A549 (cell line): ENCODE measurements around the gene SNRNP25.

Experiments used
- CEBPB ChIP-seq, 2 experiments: fragments of >200 bp in 1 of 2; sonication (Bioruptor Twin) in 1 of 2; formaldehyde crosslinking in 1 of 2; IDR thresholded peaks; 2 replicates each; pipeline ENCODE4 v1.6.1; 2012 to 2016
- CHD4 ChIP-seq: fragments of 200-600 bp; sonication (generic); IDR thresholded peaks from 2 replicates; pipeline ENCODE4 v1.6.1; 2016; ENCODE audit warnings: antibody characterized with exemption, mild to moderate bottlenecking, borderline replicate concordance
- FOSB ChIP-seq: fragments of 250-450 bp; sonication (Bioruptor Pico); IDR thresholded peaks from 2 replicates; pipeline ENCODE4 v1.5.0; 2020; ENCODE audit warnings: mild to moderate bottlenecking, moderate library complexity
- HOXB5 ChIP-seq: fragments of 250-450 bp; sonication (Bioruptor Pico); IDR thresholded peaks from 2 replicates; pipeline ENCODE4 v1.5.0; 2020; ENCODE audit warnings: mild to moderate bottlenecking, moderate library complexity
- MAFK ChIP-seq: fragments of 450-650 bp; IDR thresholded peaks from 2 replicates; pipeline ENCODE4 v1.6.1; 2014; ENCODE audit not compliant: partially characterized antibody
- NPAS2 ChIP-seq: fragments of 250-450 bp; sonication (Bioruptor Pico); IDR thresholded peaks from 2 replicates; pipeline ENCODE4 v1.8.0; 2022; ENCODE audit warnings: mild to moderate bottlenecking, moderate library complexity, borderline replicate concordance
- POLR2A ChIP-seq: IDR thresholded peaks from 2 replicates; pipeline ENCODE4 v1.6.1; 2012; ENCODE audit warnings: mild to moderate bottlenecking, low read length
- RAD21 ChIP-seq, 2 experiments: fragments of >200 bp in 1 of 2; sonication (Bioruptor Twin) in 1 of 2; formaldehyde crosslinking in 1 of 2; IDR thresholded peaks in 1 of 2; conservative IDR thresholded peaks in 1 of 2; 2 replicates in 1 of 2; 3 replicates in 1 of 2; pipeline ENCODE4 v1.6.1; 2012 to 2018; ENCODE audit warnings: inconsistent platforms in 1 of 2
- ZSCAN20 ChIP-seq: fragments of 250-450 bp; sonication (Bioruptor Pico); IDR thresholded peaks from 2 replicates; pipeline ENCODE4 v1.8.0; 2022; ENCODE audit warnings: mild to moderate bottlenecking, moderate library complexity
- TF ChIP-seq, protein P1 (sequence below): fragments of >200 bp; sonication (Bioruptor Twin); formaldehyde crosslinking; IDR thresholded peaks from 3 replicates; pipeline ENCODE4 v1.5.1; 2016
- TF ChIP-seq, protein P2 (sequence below): IDR thresholded peaks from 2 replicates; pipeline ENCODE4 v1.6.1; 2012
- TF ChIP-seq, protein P3 (sequence below): fragments of 200-600 bp; sonication (generic); IDR thresholded peaks from 2 replicates; pipeline ENCODE4 v1.6.1; 2016; ENCODE audit warnings: antibody characterized with exemption, mild to moderate bottlenecking, moderate library complexity
- TF ChIP-seq, protein P4 (sequence below): IDR thresholded peaks from 2 replicates; pipeline ENCODE4 v1.6.1; 2012; ENCODE audit warnings: low read depth, borderline replicate concordance

DNA sequence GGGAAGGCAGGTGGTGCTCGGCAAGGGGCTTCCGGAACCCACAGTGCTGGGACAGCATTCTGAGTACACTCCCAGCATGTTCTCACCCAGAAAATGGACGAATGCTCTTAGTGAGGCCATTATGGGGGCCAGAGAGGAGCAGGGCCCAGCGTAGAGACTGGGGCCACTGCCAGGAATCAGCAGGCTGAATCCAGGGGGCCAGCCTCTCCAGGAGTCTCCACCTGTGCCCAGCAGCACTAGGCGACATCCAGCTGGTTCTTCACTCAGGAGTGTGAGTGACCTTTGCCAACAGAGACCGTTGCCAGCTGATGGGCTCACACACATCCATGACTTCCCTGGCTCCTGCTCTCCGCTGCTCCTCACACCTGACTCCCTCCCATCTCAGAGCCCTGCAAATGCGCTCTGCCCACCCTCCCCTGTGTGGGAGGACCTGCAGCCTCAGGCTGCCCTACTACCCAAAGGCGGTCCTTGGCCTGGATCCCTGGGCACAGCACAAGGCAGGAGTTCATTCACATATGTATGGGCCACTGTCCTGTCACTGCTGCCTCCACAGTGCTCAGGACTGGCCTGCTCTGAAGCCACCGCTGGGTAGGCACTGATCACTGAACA lies 13.7 kb downstream of the SNRNP25 start:
- no peak for TF ChIP-seq ZSCAN20 (CRISPR knock-in tag)
- TF ChIP-seq, protein P1, sequence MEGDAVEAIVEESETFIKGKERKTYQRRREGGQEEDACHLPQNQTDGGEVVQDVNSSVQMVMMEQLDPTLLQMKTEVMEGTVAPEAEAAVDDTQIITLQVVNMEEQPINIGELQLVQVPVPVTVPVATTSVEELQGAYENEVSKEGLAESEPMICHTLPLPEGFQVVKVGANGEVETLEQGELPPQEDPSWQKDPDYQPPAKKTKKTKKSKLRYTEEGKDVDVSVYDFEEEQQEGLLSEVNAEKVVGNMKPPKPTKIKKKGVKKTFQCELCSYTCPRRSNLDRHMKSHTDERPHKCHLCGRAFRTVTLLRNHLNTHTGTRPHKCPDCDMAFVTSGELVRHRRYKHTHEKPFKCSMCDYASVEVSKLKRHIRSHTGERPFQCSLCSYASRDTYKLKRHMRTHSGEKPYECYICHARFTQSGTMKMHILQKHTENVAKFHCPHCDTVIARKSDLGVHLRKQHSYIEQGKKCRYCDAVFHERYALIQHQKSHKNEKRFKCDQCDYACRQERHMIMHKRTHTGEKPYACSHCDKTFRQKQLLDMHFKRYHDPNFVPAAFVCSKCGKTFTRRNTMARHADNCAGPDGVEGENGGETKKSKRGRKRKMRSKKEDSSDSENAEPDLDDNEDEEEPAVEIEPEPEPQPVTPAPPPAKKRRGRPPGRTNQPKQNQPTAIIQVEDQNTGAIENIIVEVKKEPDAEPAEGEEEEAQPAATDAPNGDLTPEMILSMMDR: no peak
- TF ChIP-seq, protein P2, sequence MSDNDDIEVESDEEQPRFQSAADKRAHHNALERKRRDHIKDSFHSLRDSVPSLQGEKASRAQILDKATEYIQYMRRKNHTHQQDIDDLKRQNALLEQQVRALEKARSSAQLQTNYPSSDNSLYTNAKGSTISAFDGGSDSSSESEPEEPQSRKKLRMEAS: no peak
- no peak for TF ChIP-seq FOSB
- TF ChIP-seq CEBPB (IDR thresholded peaks at IDR 0.05): no peak
- TF ChIP-seq, protein P3, sequence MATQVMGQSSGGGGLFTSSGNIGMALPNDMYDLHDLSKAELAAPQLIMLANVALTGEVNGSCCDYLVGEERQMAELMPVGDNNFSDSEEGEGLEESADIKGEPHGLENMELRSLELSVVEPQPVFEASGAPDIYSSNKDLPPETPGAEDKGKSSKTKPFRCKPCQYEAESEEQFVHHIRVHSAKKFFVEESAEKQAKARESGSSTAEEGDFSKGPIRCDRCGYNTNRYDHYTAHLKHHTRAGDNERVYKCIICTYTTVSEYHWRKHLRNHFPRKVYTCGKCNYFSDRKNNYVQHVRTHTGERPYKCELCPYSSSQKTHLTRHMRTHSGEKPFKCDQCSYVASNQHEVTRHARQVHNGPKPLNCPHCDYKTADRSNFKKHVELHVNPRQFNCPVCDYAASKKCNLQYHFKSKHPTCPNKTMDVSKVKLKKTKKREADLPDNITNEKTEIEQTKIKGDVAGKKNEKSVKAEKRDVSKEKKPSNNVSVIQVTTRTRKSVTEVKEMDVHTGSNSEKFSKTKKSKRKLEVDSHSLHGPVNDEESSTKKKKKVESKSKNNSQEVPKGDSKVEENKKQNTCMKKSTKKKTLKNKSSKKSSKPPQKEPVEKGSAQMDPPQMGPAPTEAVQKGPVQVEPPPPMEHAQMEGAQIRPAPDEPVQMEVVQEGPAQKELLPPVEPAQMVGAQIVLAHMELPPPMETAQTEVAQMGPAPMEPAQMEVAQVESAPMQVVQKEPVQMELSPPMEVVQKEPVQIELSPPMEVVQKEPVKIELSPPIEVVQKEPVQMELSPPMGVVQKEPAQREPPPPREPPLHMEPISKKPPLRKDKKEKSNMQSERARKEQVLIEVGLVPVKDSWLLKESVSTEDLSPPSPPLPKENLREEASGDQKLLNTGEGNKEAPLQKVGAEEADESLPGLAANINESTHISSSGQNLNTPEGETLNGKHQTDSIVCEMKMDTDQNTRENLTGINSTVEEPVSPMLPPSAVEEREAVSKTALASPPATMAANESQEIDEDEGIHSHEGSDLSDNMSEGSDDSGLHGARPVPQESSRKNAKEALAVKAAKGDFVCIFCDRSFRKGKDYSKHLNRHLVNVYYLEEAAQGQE: no peak
- TF ChIP-seq HOXB5 (CRISPR knock-in tag): no peak
- no peak for TF ChIP-seq POLR2A
- TF ChIP-seq CHD4: no peak
- TF ChIP-seq MAFK: no peak
- TF ChIP-seq, protein P4, sequence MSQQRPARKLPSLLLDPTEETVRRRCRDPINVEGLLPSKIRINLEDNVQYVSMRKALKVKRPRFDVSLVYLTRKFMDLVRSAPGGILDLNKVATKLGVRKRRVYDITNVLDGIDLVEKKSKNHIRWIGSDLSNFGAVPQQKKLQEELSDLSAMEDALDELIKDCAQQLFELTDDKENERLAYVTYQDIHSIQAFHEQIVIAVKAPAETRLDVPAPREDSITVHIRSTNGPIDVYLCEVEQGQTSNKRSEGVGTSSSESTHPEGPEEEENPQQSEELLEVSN: no peak
- TF ChIP-seq RAD21 (conservative IDR thresholded peaks at IDR 0.05 in 1 of 2, IDR thresholded peaks at IDR 0.05 in 1 of 2): no peak
- no peak for TF ChIP-seq NPAS2 (CRISPR knock-in tag)
